HuH-7.5 (cell line): Measurements from ENCODE around the gene USF2.

ENCODE experiments used
- DNase-seq: peaks from one replicate; pipeline ENCODE4 v3.0.0; 2011; ENCODE audit warnings: low spot score

USF2 gene

GRCh38 chr19:35241417-35241816, 27.3 kb upstream of the USF2 start:
- DNase-seq = no peak

DNA sequence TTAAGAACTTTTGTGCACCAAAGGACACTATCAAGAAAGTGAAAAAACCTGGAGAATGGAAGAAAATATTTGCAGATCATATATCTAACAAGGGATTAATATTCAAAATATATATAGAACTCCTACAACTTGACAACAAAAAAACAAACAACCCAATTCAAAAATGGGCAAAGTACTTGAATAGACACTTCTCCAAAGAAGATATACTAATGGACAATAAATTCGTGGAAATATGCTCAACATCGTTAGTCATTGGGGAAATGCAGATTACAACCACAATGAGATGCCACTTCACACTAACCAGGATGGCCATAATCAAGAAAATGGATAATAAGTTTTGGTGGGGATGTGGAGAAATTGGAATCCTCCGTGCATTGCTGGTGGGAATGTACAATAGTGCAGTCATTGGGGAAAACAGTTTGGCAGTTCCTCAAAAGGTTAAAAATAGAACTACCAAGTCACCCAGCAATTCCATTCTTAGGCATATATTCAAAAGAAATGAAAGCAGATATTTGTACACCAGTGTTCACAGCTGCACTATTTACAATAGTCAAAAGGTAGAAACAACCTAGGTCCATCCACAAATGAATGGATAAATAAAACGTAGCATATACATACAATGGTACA, 22.2 kb upstream of the USF2 start:
- DNase-seq = no peak

DNA sequence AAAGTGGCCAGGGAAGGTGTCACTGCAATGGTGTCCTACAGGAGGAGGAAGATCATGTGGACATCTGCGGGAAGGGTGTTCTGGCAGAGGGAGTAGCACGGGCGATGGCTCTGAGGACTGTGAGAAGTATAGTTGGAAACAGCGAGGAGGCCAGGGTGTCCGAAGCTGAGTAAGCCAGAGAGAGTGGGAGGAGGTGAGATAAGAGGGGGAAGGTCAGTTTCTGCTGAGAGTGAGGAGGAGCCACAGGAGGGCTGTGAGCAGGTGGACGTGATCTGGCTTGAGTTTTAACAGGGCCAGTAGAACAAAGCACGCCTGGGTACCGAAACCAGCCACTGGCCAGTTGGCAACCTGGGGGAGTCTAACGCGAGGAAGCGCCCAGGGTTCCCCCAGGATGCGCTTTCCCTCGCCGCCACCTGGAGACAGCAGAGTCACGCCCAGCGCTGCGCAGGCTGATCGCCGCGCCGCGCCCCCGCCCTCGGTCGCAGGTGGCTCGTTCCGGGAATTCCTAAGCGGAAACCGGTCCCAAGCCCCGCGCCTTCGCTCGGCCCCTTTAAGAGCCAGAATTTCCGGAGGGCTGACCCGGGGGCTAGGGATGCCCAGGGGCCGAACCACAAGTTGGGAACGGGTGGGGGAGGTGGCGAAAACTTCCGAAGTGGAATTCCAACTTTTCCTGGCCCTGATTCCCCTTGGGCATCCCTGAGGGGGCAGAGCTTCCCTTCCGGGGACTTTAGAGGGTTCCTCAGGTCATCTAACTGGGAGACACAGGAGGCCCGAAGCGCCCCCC, 21.0 kb upstream of the USF2 start:
- DNase-seq = peak; percentile 79

DNA sequence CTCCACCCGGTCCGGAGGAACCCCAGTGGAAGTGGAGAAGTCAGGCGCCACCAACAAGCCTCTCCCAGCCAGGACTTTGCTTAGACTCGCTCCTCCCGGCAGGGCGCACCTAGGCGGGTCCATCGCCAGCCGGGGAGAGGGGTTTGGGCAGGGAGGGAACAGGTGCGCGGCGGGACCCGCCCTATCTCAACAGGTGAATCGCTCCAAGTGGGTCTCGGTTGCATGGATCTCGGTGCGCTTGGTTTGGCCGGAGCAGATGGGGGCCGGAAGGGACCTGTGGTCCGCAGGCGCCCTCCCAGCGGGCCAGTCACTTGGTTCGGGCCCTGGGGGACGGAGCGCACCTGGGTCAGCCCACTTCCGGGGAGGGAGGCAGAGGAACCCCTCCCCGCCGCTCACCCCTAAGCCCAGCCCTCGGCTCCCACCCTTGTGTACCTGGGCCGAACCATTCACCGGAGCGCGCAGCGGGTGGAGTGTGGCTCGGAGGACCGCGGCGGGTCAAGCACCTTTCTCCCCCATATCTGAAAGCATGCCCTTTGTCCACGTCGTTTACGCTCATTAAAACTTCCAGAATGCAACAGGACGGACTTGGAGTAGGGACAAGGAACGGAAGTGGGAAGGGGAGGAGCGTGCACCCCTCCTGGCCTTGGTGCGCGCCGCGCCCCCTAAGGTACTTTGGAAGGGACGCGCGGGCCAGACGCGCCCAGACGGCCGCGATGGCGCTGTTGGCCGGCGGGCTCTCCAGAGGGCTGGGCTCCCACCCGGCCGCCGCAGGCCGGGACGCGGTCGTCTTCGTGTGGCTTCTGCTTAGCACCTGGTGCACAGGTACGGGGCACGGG, 20.2 kb upstream of the USF2 start, which contains the start of gene LSR:
LSR (plus strand) TSS at position 693 of the 836 bp plus-strand sequence; CDS start at position 714, 21 bp downstream.
- DNase-seq = peak; percentile 91

GRCh38 chr19:35249146-35249847, 19.5 kb upstream of the USF2 start:
- DNase-seq = peak; percentile 48

DNA sequence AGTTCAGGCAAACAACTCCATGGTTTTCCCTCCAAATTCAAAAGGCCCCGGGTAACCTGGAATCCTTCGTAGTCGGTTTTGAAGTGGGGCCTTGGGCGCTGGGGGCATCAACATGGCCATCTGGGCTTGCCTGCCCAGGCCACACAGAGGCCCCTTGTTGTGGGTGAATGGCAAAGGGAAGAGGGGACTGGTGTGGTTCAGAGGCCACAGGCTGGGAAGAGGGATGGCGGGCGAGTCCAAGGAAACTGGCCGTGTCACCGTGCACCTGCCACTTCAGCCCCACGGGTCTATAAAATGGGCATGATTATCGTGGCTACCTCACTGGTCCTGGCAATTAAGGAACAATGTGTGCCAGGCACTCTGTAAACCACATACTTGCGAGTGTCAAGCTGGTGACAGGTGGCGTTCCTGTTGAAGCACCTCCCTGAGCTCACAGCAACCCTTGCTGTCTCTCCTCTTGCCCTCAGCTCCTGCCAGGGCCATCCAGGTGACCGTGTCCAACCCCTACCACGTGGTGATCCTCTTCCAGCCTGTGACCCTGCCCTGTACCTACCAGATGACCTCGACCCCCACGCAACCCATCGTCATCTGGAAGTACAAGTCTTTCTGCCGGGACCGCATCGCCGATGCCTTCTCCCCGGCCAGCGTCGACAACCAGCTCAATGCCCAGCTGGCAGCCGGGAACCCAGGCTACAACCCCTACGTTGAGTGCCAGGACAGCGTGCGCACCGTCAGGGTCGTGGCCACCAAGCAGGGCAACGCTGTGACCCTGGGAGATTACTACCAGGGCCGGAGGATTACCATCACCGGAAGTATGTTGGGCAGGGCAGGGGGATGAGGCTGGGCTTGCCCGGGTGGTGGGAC, 18.7 kb upstream of the USF2 start:
- no peak for DNase-seq

- no peak for DNase-seq
These were observed 17.3 kb upstream of the USF2 start for GRCh38 chr19:35251456-35251855.

GRCh38 chr19:35253316-35254286, 15.2 kb upstream of the USF2 start:
- DNase-seq = no peak

DNA sequence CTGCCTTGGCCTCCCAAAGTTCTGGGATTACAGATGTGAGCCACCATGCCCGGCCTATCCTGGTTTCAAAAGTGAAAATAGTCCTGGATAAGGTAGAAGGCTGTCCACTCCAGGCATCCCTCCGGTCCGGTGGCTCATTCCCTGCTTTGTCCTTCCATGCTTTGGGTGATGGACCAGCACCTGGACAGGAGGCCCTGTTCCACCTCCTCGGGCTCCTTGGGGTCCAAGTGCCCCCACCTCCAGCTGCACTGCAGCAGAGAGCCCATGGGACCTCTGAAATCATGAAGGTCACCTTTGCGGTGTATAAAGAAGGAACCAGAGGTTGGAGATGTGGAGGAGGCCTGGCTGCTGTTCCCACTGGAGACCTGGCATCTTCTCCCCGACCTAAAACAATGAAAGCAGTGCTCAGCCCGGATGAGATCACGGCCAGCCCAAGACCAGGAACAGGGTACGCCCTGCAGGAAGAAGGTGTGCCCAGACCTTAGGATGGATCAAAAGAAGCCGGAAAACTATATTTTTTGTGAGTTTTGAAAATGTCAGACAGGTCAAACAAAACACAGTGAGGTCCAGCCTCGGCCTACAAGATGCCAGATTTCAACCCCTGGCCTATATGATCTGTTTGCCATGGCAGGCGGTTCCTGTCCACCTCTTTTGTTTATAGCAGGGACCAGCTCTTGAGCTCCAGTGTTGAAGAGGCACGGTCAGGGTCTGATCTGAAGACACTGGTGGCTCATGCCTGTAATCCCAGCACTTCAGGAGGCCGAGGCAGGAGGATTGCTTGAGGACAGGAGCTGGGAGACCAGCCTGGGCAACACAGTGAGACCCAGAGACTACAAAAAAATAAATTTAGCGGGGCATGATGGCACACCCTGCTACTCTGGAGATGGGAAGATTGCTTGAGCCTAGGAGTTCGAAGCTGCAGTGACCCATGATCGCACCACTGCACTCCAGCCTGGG, 14.1 kb upstream of the USF2 start:
- no peak for DNase-seq

DNA sequence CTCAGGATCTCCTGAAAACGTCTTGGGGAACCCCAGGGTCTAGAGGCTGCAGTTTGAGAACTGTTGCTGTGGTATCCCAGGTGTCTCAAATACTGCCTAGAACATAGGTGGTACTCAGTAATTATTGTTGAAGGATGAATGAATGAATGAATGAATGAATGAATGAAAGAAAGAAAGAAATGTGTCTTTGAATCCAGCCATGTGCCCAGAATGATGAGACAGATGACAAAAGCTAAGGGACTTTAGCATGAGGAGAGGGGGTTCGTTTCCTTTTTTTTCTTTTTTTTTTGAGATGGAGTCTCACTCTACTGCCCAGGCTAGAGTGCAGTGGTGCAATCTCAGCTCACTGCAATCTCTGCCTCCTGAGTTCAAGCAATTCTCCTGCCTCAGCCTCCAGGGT, 12.2 kb upstream of the USF2 start:
- DNase-seq = no peak

DNA sequence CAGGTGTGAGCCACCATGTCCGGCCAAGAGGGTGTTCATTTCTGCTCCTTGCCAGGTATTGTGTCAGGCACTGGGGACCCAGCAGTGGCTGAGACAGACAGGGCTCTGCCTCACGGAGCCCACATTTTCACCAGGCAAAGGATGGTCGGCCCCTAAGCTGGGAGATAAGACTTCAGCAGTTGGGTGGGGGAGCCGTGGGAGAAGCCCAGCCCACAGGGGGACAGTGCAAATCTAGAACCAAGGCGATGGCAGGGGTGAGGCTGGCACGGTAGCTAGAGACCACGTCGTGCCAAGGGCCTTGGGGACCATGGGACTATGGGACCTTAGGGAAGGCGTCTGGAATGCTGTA, 11.7 kb upstream of the USF2 start:
- no peak for DNase-seq

DNA sequence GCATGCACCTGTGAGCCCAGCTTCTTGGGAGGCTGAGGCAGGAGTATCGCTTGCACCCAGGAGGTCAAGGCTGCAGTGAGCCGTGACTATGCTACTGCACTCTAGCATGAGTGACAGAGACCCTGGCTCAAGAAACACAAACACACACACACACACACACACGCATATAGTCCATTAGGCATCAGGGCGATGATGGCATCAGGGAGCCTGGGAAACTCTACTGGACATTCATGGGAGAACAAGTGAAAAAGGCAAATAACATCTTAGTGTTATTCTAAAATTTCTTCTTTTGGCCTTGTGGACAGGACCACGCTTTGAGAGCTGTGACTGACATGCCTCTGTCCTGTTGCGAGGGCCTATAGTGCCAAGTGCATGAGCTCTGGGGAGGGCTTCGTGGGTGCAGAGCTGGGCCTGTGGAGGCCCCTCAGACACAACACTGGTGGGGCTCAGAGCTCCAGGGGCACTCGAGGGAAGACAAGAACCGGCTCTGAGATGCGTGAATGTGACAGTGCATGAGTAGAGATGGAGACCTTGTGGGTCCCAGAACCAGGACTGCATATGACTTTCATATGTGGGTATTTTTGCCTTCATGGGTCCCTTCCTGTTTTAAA, 8.0 kb upstream of the USF2 start:
- DNase-seq = no peak

GRCh38 chr19:35261356-35262100, 7.2 kb upstream of the USF2 start:
- no peak for DNase-seq

GRCh38 chr19:35262101-35262761, 6.5 kb upstream of the USF2 start:
- no peak for DNase-seq

DNA sequence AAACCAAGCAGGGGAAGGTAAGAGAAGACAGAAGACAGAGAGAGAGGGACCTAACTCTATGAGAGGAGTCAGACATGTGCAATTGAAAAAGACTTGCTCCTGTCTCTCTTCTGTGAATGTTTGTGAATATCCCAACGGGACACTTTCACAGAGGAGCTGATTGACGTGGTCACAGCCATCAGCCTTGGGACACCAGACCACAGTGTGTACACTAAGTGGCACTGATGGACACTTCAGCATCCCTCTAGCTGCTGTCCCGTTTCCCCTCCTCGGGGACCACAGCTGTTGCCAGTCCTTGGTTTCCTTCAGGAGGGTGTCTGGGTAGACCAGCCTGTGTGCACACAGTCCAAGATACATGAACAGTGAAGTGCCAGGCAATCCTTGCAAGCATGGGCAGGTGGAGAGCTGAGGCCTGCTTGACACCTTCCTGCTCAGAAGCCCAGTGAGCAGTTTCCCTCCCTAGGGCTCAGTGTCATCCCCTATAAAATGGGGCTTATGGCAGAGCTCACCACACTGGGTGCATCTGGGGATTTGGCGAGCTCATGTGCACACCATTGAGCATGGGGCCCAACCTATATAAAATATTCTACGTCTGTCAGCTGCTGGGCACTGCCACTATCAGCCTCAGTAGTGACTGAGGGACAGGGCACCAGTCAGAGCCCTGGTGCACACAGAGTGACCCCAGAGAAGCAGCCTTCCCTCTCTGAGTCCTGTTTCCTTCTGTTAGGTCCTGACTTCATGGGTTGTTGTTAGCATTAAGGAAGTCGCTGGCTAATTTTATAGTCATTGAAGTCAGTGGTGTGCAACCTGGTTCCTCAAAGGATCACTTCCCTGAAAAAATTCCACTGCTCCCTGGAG, 4.3 kb upstream of the USF2 start:
- no peak for DNase-seq
